Measurements from ENCODE around the gene OTOF. TPM values are rescaled to one million over a fixed set of nuclear protein-coding genes. Genes with fewer than 3 reads are reported as not detected.

Gene OTOF
- total RNA-seq, 1 experiment from 2014 or later = 0.10 TPM

- Histone ChIP-seq H3K79me2 (ENCODE audit: insufficient read depth, low read length) (no peaks in the 10 kb centered on the region), H3K4me1 (ENCODE audit: control insufficient read depth in 1 of 2, insufficient read depth in 2 of 2, low read length in 2 of 2) (no peaks in the 10 kb centered on the region), H3K27me3 (ENCODE audit: insufficient read depth, low read length) (no peaks in the 10 kb centered on the region), H2AFZ (ENCODE audit: low read depth, low read length, poor library complexity, severe bottlenecking) (peak overlapping the region; percentile 33), H3K36me3 (ENCODE audit: control insufficient read depth in 1 of 2, insufficient read depth in 2 of 2, low read length in 2 of 2) (no peaks in the 10 kb centered on the region), H3K27ac (ENCODE audit: low read depth, low read length) (no peak overlapping the region), H3K9ac (ENCODE audit: low read length) (no peak overlapping the region), H3K9me2 (ENCODE audit: insufficient read depth) (no peaks in the 10 kb centered on the region), H3K9me3 (ENCODE audit: control insufficient read depth in 1 of 2, insufficient read depth in 1 of 2, low read depth in 1 of 2, low read length in 2 of 2) (no peaks in the 10 kb centered on the region), H4K20me1 (ENCODE audit: insufficient read depth) (no peaks in the 10 kb centered on the region), H3K4me3 (replicated peaks in 1 of 2; ENCODE audit: low read depth in 1 of 2, low read length in 2 of 2) (no peak overlapping the region), H3K4me2 (ENCODE audit: low read length) (no peak overlapping the region)
- TF ChIP-seq SP1 (IDR thresholded peaks at IDR 0.05; ENCODE audit: low read depth) = no peak
- TF ChIP-seq RAD21 (IDR thresholded peaks at IDR 0.05; ENCODE audit: low read depth) = no peak
- TF ChIP-seq EZH2 (IDR thresholded peaks at IDR 0.05) = no peak
- no peak for TF ChIP-seq MAX (IDR thresholded peaks at IDR 0.05)
- TF ChIP-seq REST (IDR thresholded peaks at IDR 0.05; ENCODE audit: low read depth) = no peak
- TF ChIP-seq ZNF274 (IDR thresholded peaks at IDR 0.05; ENCODE audit: low read depth, low read length) = no peak
- no peak for TF ChIP-seq EZH2phosphoT487 (IDR thresholded peaks at IDR 0.05; ENCODE audit: borderline replicate concordance)
- TF ChIP-seq JUND (IDR thresholded peaks at IDR 0.05) = no peak
- no peak for TF ChIP-seq FOSL1 (IDR thresholded peaks at IDR 0.05; ENCODE audit: low read depth)
- TF ChIP-seq CEBPB (IDR thresholded peaks at IDR 0.05; ENCODE audit: low read depth) = no peak
- TF ChIP-seq ZBTB33 (IDR thresholded peaks at IDR 0.05; ENCODE audit: extremely low read depth, insufficient replicate concordance, low read length) = no peak
- no peak for TF ChIP-seq ELF1 (IDR thresholded peaks at IDR 0.05; ENCODE audit: borderline replicate concordance, low read depth)
- no TSS peak for BruUV-seq (replicated peaks)
- ATAC-seq = 0 out of 2 replicates have a peak, but pooled peaks have one; percentile 17
- intact Hi-C loops (cut with micrococcal nuclease) = no loop called here
- CTCF ChIA-PET = no interaction called here
- RAD21 ChIA-PET (ENCODE audit: low non-redundant PET in 1 of 2, low total read pairs in 2 of 2, uncharacterized antibody in 2 of 2, unreplicated experiment in 2 of 2) = no interaction called here
- no peak for DNase-seq (ENCODE audit: low read depth, low spot score)
- POLR2A ChIA-PET = no interaction called here
Observed at GRCh38 chr2:26438926-26439325, 39.0 kb downstream of the OTOF start.

Measured in HCT116 (cell line).